Stimulated activated CD8-positive, alpha-beta memory T cell treated with anti-CD3 and anti-CD28 coated beads, Interleukin-4, amount 100 ng/mL, for 48 hours (primary cell): ENCODE measurements around the gene SH3GLB2.
A peak's percentile ranks its signal among the peaks of the same experiment; 100 is the strongest.

Experiments used
- DNase-seq: peaks from one replicate; pipeline ENCODE4 v3.0.0-alpha.2; 2020

The SH3GLB2 gene

DNA sequence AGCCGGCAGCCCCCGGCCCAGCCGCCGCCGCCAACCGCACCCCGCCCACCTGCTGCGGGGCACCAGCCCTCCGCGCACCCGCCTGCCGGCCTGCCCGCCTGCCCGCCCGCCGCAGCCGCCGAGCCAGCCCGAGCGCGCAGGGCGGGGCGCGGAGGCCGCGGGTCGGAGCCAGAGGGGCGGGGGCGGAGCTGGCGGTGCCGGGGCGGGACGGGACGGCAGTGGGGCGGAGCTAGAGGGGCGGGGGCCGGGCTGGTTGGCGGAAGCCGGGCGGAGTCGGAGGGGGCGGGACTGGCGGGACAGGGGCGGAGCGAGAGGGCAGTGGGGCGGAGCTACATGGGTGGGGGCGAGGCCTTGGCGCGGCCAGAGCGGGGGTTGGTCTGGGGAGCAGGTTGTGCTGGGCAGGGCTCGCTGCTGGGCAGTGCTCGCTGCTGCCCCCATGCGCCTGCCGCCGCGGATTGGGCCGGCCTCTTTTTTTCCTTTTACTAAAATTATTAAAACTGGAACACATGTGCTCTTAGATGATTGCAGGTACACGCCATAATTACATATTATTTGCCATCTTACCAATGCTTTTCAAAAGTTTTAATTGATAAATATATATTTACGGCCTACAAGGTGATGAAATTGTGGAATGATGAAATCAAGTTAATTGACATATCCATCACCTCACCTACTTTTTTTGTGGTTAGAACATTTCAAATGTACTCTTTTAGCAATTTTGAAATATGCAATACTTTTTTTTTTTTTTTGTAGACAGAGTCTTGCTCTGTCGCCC, at the start of gene SH3GLB2:
TSS of gene SH3GLB2 (minus strand) at position 140 of the 775 bp plus-strand sequence. CDS start 177 bp downstream, outside the sequence.
- peak; percentile 98 for DNase-seq

DNA sequence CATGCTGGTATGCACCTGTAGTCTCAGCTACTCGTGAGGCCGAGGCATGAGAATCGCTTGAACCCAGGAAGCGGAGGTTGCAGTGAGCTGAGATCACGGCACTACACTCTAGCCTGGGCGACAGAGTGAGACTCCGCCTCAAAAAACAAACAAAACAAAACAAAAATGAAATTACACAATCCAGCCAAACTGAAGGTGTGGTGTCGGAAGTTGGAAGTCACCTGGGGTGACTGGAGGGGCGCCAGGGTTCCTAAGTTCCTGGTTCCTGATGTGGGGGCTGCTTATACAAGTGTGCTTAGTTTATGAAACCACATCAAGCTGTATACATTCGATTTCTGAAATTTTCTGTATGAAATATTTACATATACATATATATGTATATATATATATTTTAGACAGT, 49.1 kb upstream of the SH3GLB2 start:
- DNase-seq = no peak

DNA sequence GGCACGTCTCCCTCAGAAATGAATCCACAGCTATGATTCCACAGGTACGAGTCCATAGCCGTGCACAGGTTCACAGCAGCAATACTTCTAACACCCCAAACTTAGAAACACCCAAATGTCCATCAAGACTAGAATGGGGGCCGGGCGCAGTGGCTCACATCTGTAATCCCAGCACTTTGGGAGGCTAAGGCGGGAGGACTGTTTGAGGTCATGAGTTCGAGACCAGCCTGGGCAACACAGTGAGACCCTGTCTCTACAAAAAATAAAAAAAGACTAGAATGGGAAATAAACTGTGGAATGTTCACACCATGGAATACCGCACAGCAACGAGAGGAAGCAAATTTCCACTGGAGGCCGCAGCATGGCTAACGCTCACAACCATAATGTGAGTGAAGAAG, 48.5 kb upstream of the SH3GLB2 start:
- no peak for DNase-seq

DNA sequence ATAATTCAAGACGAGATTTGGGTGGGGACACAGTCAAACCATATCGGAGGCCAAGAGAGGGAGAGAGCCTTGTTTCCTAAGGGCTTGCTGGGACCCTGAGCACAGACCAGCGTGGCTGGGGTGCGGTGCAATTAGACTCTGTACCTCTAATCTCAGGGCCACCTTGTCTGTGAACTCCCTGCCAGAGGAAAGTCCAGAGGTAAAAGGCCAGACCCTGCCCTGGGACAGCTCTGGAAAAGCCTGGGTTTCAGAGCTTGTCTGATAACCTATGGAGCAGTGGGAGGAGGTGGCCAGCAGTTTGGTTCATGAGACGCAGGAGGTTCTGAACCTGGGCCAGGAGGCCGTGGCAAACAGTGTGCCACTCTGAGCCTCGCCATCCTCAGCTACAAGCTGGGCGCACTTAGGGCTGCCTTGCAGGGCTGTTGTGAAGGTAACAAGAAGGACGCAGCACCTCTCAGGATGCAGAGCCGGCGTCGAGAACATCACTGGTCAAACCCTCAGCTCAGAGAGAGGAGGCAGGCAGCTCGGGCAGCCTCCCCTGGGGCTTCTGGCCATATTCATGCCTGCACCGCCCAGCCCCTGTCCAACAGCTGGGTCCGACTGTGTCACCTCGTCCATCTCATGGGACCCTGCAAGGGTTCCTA, 48.0 kb upstream of the SH3GLB2 start:
- no peak for DNase-seq

DNA sequence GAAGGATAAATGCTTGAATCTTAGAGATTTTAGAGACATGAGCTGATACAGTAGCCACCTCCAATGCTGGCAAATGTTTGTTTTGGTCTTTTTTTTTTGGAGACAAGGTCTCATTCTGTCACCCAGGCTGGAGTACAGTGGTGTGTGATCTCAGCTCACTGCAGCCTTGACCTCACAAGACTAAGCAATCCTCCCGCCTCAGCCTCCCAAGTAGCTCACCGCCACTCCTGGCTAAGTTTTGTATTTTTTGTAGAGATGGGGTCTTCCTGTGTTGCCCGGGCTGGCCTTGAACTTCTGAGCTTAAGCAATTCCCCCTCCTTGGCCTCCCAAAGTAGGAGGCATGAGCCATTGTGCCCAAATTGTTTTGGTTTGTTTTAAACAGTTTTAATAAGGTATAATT, 46.0 kb upstream of the SH3GLB2 start:
- no peak for DNase-seq

DNA sequence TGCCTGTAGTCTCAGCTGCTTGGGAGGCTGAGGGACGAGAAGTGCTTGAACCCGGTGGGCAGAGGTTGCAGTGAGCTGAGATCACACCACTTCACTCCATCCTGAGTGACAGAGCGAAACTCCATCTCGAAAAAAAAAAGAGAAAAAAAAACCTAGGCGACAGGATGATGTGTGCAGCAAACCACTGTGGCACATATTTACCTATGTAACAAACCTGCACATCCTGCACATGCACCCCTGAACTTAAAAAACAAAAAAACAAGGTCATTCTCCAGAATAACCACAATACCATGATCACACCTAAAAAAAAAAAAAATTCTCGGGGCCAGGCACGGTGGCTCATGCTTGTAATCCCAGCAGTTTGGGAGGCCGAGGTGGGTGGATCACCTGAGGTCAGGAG, 45.3 kb upstream of the SH3GLB2 start:
- no peak for DNase-seq

DNA sequence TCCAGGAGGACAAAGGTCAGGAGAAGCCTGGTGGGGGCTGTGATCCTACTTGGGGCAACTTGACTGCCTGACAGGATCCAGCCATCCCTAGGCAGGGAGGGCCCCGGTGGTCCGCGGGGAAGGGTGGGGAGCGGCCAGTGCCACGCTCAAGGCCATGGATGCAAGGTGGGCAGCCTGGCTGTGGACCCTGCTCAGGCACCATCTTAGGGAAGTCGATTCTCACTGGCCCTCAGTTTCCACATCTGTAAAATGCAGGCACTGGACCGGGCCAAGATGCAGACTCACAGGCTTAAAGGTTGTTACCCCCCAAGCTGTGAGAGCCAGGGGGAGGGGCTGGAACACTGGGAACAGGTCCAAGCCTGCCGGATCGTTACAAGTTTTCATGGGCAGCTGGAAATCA, 44.0 kb upstream of the SH3GLB2 start:
- DNase-seq = no peak

DNA sequence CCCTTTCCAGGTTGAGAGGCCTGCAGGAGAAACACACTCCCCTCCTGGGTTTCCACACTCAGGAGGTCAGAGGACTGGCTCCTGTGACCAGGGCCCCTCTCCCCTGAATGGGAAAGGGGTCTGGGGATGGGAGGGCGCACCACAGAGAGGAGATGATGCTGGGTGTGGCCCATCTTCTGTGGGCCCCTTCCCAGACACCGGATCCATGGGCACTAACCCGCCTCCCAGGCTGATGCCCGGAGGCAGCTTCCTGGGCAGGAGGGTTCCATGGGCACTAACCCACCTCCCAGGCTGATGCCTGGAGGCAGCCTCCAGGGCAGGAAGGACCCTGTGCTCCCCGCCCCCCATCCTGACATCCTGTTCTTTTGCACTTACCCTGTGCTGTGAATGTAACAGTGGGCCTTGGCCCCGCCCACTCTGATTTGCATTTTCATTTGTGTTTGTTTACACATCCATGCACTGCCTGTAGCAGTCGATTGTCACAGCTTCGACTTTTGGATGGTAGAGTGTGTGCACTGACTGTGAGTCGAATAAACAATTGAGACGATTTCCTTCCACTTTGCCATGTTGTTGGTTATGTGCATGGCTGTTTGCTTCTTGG, 43.5 kb upstream of the SH3GLB2 start:
- DNase-seq = no peak

DNA sequence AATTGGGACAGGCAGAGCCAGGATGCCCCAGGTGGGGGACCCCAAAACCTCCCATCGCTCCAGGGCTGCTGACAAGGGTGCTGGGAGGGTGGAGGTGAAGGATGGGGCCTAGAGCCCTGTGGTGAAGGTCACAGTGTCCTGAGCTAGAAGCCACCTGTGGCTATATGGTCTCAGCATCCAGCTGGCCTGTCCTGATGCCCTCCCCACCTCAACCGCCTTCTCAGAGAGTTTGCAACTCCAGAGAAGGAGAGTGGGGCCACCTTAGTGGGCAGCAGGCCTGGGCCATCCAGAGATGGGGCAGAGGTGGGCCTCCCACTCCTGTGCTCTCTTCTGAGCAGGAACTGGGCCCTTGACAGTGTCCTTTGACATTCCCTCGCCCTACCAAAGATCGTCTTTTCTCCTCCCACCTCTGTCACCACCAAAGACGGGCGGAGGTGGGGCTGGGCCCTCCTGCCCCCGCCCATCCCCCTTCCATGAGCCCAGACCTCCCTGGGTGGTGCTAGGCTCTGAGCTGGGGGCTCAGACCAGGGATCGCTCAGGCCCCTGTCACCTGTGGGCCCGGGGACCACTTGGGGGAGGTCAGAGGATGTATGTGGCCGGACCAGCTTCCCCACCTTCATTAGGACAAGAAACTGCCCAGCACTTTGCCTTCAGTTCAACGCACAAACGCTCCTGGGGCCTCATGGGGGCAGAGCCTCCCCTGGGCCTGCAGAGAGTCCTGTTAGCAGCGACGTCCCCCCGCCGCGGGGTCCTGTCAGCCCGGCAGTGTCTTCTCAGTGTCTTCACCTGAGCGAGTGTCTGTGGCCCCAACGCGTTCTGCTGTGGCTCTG, 42.8 kb upstream of the SH3GLB2 start:
- DNase-seq = no peak

DNA sequence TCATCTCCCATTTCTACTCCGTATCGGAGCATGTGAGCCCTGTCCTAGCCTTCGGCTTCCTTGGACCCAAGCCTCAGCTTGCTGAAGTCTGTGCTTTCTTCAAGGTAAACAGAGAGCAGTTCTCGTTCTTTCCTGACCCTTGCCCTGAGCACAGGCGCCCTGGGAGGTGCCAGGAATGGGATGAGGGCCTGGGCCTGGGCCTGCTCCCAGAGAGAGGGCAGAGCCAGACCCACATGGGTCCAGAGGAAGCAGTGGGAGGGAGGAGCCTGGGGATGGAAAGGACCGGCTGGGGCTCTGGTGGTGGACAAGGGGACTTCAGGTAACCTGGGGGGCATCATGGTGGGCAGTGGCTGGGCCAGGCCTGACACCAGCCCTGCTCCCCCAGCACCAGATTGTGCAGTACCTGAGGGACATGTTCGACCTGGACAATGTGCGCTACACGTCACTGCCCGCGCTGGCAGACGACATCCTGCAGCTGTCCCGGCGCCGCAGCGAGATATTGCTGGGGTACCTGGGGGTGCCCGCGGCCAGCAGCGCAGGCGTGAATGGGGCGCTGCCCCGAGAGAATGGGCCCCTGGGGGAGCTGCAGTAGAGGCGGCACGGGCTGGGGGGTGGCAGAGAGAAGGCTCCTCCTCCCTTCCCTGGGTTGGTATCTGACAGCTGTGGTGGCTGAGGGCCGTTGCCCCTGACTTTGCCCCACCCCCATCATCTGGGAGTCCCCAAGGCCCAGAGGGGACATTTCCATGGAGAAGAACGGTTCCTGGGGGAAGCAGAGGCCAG, 41.9 kb upstream of the SH3GLB2 start:
- no peak for DNase-seq

DNA sequence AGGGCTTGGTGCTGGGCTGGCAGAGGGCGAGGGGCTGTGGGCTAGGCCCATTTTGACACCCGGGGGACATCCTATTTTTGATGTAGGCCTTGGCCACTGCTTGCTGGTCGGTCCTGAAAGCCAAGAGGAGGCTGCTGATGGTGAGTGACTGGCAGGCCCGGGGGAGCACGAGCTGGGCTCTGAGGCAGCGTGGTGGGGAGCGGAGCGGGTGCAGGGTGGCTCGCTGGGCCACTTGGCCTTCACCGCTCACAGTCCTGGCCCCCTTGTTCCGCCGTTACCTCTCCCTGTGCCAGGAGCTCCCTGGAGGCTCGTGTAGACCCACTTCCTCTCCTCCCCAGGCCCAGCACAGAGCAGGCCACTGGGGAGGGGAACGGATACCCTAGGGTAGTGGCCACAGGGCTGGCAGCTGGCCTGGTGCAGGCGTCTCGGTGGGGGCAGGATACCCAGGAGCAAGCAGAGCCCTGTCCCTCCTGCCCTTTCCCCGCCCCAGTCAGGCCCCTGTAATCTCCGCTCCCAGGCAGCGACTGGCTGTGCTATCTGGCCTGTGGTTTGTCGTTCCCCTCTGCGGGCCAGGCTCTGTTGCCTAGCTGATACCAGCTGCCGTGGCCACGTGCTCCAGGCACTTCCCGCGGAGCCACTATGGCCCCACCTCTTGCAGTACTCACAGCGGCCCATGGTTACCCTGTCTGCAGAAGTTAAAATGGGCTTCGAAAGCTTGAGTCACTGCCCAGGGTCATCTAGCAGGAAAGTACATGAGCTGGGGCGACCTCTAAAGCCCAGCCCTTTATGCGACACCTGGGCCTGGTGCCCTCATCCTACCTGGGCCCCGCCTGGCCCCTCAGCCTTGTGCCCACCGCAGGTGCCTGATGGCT, 41.1 kb upstream of the SH3GLB2 start:
- peak; percentile 65 for DNase-seq

DNA sequence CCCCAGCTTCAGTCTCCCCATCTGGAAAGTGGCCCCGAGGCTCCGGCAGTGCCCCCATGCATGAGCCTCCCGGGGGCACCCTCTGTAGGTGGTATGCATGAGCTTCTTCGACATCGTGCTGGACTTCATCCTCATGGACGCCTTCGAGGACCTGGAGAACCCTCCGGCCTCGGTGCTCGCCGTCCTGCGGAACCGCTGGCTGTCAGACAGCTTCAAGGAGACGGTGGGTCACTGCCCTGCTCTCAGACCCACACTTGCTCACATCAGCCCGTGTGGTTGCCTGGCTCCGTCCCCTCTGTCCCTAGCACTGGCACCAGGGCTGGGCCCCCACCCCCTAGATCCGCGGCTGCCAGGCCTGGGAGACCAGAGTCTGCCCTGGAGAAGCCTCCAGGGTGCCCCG, 40.0 kb upstream of the SH3GLB2 start:
- no peak for DNase-seq

DNA sequence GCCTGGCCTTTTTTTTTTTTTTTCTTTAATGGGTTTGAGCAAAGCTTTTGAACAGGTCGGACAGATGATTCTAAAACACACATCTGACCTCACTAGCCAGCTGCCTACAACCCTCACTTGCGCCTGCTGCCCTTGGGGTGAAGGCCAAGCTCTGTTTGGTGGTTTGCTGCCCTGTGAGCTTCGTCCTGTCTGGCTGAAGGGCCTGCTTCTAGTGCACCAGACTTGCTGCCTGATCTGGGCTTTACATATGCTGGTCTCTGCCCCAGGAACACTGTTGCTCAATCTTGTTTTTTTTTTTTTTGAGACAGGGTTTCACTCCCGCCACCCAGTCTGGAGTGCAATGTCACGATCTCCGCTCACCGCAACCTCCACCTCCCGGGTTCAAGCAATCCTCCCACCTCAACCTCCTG, 36.4 kb upstream of the SH3GLB2 start:
- DNase-seq = no peak

DNA sequence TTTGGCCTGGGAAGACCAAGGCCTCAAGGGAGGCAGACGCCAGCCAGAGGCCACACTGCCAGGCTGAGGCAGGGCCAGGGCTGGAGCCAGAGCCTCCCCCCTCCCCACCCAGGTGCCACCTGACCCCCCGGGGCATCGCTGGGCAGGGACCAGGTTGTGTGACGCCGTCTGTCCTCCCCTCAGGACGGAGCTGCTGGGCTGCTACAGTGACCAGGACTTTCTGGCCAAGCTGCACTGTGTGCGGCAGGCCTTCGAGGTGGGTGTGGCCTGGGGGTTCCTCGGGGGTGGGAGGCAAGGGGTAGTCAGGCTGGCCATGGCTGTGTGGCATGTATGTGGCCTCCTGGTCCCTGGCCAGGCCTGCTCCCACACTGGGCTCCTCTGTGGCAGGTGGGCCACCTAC, 34.9 kb upstream of the SH3GLB2 start:
- DNase-seq = no peak

DNA sequence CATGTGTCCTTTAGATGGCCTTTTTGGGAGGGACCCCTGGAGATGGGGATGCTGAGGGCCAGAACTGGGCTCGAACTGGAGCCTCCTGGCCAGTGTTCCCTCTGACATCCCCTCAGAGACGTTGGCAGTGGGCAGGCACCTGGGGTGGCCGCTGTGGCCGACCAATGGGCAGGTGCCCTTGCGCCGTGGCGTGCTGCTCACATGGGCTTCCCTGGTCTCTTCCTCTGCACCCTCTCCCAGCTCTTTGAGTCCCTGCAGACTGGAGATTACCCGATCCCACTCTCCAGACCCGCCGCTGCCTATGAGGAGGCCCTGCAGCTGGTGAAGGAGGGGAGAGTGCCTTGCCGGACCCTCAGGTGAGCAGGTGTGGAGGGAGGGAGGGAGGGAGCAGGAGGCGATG, 32.9 kb upstream of the SH3GLB2 start:
- DNase-seq = no peak

DNA sequence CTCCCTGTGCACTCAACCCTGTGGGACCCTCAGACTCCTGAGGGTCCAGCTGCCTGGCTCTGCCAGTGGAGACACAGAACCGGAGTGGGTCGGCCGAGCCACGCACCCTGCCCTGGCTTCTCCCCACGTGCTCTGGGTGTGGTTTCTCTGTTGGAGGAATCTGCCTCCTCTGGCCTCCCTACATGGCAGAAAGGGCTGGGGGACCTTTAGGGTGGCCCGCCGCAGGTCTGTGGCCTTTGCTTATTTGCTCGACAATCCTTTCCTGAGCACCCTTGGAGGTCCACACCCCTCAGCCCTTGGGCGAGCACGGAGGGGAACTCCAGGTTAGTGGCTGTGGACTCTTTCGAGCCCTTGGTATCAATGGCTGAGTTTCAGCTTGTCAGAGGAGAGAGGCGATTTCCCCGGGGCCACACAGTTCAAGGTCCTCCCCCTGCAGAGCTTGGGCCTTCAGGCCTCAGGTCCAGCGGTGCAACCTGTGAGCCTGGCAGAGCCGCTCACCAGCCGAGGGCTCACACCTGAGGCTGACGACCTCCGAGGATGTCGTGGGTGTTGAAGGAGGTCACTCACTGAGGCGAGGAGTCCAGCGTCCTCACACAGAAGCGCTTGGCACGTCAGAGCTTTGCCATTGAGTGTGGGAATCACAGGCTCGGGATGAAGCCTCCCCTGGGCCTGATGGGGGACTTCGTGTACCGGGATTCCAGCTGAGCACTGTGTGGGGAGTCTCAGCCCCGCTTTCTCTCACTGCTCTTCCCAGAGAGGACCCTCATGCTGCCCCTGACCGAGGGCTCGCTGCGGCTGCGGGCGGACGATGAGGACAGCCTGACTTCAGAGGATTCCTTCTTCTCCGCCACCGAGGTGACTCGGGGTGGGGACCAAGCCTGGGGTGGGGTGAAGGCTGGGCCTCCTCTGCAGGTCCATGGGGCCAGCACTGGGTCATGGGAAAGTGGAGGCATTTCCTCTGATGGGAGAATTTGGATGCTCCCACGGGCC, 32.0 kb upstream of the SH3GLB2 start:
- no peak for DNase-seq

DNA sequence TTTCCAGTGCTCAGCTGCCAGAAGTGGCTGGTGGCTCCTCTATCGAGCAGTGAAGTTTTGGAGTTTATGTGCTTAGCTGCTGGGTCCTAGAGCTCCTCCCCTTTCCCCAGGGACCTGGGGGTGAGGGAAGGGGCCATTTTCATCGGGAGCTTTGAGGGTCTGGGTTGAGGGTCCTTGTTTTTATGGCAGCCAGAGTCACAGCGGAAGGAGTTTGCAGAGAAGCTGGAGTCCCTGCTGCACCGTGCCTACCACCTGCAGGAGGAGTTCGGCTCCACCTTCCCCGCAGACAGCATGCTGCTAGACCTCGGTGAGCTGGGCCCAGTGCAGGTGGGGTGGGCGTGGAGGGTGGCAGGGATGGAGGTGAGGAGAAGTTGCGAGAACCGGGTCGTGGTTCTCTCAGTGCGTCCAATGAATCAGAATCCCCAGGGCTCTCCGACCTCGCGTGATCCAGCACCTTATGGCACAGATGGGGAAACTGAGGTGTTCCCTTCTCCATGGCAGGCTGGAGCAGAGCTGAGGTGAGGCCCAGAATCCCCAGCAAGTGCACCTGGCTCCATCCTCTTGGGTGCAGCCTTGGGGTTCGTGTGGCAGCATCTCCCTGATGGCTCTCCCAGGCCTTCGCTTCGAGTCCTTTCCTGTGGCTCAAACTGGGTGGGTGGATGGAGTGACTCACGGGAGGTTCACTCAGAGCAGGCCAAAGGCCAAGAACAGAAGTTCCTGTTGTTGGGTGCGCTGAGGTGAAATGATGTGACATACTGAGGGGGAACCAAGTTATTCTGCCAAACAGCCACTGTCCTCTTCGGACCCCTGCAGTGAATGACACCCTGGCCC, 31.0 kb upstream of the SH3GLB2 start:
- no peak for DNase-seq

DNA sequence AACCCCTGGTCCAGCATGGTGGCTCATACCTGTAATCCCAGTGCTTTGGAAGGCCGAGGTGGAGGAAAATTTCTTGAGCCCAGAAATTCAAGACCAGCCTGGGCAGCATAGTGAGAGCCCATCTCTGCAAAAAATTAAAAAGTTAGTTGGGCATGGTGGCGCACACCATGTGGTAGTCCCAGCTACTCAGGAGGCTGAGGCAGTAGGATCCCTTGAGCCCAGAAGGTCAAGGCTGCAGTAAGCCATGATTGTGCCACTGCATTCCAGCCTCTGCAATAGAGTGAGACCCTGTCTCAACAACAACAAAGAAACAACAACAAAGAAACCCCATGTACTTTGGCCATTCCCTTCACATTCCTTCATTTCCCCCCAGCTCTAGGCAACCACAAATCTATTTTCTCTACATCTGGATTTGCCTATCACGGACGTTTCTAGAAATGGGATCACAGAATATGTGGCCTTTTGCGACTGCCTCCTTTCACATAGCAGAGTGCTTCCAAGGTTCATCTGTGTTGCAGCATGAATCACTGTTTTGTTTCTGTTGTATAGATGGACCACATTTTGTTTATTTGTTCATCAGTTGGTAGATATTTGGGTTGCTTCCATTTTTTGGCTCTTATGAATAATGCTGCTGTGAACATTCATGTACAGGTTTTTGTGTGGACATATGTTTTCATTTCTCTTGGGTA, 26.2 kb upstream of the SH3GLB2 start:
- DNase-seq = no peak

DNA sequence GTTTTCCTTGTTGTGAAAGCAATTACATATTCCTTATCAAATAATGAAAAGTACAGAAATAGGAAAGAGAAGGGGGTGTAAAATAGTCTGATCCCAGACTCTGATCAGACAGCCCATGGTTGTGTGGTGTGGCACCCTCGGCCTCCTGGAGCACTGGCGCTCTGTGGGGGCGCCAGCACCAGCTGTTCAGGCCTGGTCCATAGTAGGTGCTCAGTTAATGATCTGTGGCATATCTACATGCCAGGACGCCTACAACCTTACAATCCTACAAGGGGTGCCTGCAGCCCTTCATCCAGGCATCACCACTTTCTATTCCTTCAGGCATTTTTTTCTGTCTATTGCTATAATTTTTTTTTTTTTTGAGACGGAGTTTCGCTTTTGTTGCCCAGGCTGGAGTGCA, 24.9 kb upstream of the SH3GLB2 start:
- no peak for DNase-seq
